HG03442 (cell line): Measurements from ENCODE around the gene ARMC9.

Source experiments
- ATAC-seq: cut with Tn5 transposase; IDR thresholded peaks from one replicate; pipeline ENCODE4 v1.9.1; 2021; ENCODE audit warnings: mild to moderate bottlenecking, moderate library complexity; ENCODE audit not compliant: unreplicated experiment

Gene ARMC9

GRCh38 chr2:231410293-231411004 lies 212.0 kb downstream of the ARMC9 start:
- ATAC-seq: no peak

GRCh38 chr2:231411237-231411636 lies 212.8 kb downstream of the ARMC9 start:
- no peak for ATAC-seq

GRCh38 chr2:231411831-231412617 lies 213.6 kb downstream of the ARMC9 start:
- peak; percentile 95 for ATAC-seq

GRCh38 chr2:231412618-231412963 lies 214.2 kb downstream of the ARMC9 start:
- ATAC-seq: peak; percentile 10

DNA sequence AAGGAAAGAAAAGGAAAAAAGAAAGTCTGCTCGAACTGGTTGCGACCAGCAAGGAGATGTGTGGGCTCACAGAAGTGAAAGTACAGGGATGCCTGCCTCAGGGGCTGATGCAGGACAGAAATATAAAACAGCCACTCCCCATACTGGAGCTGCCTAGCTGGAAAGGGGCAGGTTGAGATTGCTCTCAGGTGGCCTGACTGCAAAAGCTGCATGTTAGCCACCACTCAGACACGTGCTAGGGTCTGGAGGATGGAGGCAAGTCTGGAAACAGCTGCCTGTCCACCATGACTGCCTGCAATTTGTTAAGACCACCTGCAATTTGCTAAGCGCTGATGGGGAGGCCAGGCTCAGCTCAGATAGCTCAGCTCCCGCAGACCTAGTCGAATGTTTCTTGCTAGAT lies 215.0 kb downstream of the ARMC9 start:
- no peak for ATAC-seq

DNA sequence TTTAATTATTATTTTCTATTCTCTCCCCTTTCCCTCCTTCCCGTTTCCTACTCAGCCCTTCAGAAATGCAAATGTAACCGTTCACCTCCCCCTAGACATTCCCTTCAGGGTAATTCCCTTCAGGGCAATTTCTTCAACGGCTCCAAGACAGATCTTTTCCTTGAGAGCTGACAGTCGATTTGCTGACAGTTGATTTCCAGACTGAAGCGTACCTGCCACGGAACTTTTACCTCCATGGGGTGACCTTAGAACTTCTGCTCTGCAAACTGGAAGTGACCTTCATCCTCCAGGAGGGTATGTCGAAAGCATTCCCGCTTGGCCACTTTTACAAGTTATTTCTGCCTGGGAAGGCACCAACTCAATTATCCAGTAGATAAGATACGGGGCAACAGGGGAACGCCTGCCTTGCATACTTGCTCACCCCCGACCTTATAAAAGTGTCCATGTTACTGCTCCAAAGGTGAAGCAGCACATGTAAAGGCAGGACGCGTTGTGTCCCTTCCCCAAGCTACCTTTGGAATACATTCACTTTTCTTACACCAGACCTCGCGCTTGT lies 215.6 kb downstream of the ARMC9 start:
- no peak for ATAC-seq

GRCh38 chr2:231415029-231415428 lies 216.6 kb downstream of the ARMC9 start:
- no peak for ATAC-seq

- ATAC-seq: no peak
Observed at GRCh38 chr2:231418820-231419640, 220.6 kb downstream of the ARMC9 start.

DNA sequence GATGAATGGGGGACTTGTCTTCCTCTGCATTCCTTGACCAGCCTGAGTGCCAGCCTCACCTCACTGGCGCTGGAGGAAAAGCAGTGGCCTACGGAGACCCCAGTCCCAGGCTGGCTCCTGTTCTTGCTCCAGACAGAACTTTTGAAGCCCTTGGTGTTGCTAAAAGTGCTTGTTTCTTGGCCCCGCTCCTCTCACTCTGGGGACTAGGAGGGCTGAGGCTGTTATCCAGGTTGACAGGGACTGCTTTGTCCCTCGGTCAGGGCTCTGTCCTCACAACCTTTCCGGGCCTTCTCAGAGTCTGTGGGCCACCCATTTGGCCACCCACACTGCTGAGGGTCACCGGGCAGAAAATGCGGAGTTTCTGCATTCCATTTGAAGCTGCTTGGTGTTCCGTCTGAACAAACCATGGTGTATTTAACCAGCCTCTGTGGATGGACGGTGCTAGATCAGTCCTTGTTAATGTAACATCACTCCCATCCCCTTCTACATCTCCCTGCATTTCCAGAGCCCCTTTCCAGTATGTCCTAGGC lies 222.7 kb downstream of the ARMC9 start:
- ATAC-seq: no peak

GRCh38 chr2:231422056-231422455 lies 223.6 kb downstream of the ARMC9 start:
- ATAC-seq: no peak

DNA sequence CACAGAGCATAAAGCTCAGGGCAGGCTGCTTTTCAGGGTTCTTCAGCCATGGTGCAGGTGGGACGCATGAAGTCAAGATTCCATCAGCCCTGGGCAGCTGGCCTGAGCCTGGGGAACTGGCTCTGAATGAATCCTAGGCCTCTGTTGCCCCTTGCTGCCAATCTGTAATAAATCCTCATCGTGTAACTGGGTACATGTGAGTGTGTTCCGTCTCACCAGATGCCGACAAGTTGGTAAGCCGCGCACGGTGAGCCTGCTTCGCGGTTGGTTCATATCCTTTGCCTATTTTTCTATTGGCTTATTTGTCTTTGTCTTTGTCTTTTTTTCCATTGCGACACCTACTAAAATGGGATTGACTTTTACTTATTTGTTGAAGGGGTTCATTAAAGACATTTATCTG lies 224.7 kb downstream of the ARMC9 start:
- ATAC-seq: no peak
